LNCAP (cell line): ENCODE results near the gene COL19A1.

Experiments used
- CTCF ChIP-seq: fragments of 450-650 bp; IDR thresholded peaks from 2 replicates; pipeline ENCODE4 v1.5.1; 2017; ENCODE audit warnings: mild to moderate bottlenecking

COL19A1 gene

GRCh38 chr6:70051197-70052124 is 185.1 kb downstream of the COL19A1 start:
- TF ChIP-seq CTCF: no peak

DNA sequence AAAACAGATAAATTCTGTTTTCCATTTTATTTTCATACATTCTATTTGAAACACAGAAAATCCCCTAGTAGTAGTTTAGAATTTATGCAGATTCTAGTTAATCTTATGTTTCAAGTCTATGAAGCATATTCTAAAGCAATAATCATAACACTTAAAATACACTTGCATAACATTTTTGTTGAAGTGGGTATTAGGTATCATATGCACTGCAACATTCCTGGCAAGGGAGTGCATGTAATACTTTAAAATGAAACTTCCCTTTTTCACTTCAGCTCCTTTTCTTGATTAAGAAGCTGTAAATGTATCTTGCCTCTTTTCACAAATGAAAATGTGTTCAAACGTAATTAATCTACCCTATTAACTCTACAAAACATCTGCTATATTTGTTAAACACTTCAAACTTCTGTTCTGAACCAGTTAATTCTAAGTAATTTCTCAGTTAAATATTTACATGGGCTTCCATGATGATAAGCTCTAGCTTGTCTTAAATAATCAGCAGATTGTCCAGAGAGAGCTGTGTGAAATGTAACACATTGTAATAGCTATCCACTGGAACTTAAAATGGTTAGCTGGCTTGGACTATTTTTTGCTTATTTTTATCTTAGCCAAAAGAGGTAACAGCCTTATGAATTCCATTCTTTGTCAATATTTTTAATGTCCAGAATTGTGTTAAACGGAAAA is 192.8 kb downstream of the COL19A1 start:
- no peak for TF ChIP-seq CTCF

- TF ChIP-seq CTCF: no peak
Observed at GRCh38 chr6:70060680-70061079, 194.3 kb downstream of the COL19A1 start.

GRCh38 chr6:70061546-70061945 is 195.2 kb downstream of the COL19A1 start:
- no peak for TF ChIP-seq CTCF

DNA sequence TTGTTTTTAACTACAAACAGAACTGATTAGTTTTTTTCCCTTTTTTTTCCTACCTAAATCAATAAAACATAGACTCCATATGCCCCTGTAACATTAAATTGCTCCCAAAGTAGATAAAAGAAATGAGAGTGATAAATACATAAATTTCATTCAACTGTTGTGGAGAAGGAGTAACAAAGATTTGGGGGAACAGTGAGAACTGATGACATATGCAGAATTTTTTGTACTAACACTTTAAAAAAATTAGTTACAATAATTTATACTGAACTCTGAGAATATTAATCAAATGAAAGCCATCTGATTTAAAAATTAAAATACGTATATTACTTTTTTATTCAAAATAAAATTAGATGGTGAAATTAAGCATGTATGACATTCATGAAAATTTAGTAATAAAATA is 195.7 kb downstream of the COL19A1 start:
- TF ChIP-seq CTCF: no peak

DNA sequence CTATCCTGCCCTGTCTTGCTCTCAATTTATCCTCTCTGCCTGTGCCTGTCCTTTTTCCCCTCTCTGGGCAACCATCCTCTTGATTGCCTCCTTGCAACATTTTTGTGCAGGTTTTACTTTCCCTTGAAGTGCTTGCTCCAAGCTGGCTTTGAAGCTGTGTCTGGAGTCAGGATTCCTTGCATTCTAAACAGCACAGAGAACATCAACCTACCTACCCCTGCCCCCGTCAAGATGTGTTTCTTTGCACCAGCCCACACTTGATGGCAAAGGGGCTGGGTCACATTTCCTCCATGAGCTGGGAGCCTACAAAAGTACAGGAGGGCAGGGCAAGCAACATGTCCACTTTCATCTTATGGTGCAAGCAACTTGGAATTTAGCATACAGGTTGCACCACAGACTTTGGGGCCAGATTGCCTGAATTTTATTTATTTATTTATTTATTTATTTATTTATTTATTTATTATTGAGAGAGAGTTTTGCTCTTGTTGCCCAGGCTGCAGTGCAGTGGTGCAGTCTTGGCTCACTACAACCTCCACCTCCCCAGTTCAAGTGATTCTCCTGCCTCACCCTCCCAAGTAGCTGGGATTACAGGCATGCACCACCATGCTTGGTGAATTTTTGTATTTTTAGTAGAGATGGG is 206.3 kb downstream of the COL19A1 start:
- TF ChIP-seq CTCF: no peak

DNA sequence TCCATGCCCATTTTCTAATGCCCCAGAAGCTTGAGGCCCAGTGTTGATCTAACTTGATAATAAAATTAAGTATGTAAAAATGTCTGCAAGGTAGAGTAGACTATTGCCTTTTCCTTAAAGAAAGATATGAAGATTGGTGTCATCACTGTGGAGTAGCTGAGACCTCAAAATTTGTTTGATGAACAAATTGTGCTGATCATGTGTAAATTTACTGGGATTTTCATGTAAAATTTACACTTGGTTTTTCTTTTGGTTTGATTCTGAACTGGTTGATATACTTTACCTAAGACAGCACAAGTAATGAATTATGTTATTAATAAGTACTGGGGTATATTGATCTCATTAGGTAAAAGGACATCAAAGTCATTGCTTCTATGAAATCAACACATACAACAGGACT is 207.3 kb downstream of the COL19A1 start:
- no peak for TF ChIP-seq CTCF
